GM20000 (cell line): ENCODE measurements around the gene PRKAR1B.

ENCODE experiments used
- DNase-seq: peaks from one replicate; pipeline ENCODE4 v3.0.0; 2012; ENCODE audit warnings: low spot score
- TF ChIP-seq, protein P1 (sequence below): IDR thresholded peaks from 2 replicates; pipeline ENCODE4 v1.5.1; 2012; ENCODE audit warnings: mild to moderate bottlenecking, control low read depth; ENCODE audit errors: extremely low read depth, missing control alignments

PRKAR1B gene

DNA sequence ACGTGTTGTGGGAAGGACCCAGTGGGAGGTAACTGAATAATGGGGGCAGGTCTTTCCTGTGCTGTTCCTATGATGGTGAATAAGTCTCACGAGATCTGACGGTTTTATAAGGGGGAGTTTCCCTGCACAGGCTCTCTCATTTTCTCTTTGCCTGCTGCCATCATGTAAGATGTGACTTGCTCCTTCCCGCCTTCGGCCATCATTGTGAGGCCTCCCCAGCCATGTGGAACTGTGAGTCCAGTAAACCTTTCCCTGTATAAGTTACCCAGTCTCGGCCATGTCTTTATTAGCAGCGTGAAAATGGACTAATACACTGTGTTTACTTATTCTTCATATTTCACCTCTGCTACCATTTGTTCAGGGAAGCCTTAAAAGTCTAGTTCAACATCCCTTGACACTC is 2.8 kb downstream of the PRKAR1B start:
- DNase-seq: no peak

DNA sequence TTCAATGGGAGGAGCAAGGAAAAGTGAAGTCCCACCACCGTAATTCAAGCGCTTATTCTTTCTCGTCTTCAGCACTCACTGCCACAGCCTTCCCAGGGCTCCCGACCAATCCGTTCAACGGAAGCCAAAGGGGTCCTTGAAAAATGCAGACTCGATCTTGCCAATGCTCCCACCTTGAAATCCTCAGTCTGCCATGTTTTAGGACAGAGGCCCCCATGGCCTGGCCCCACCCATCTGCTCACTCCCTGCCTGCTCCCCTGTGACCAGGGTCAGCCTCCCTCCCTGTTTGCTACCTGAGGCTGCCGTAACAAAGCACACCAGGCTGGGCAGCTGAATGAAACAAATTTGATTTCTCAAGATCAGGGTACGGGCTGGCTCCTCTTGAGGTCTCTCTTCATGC is 3.5 kb downstream of the PRKAR1B start:
- TF ChIP-seq, protein P1, sequence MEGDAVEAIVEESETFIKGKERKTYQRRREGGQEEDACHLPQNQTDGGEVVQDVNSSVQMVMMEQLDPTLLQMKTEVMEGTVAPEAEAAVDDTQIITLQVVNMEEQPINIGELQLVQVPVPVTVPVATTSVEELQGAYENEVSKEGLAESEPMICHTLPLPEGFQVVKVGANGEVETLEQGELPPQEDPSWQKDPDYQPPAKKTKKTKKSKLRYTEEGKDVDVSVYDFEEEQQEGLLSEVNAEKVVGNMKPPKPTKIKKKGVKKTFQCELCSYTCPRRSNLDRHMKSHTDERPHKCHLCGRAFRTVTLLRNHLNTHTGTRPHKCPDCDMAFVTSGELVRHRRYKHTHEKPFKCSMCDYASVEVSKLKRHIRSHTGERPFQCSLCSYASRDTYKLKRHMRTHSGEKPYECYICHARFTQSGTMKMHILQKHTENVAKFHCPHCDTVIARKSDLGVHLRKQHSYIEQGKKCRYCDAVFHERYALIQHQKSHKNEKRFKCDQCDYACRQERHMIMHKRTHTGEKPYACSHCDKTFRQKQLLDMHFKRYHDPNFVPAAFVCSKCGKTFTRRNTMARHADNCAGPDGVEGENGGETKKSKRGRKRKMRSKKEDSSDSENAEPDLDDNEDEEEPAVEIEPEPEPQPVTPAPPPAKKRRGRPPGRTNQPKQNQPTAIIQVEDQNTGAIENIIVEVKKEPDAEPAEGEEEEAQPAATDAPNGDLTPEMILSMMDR: no peak
- DNase-seq: no peak

More for the DNA sequence above, 2.8 kb downstream of the PRKAR1B start:
- TF ChIP-seq, protein P1: no peak

DNA sequence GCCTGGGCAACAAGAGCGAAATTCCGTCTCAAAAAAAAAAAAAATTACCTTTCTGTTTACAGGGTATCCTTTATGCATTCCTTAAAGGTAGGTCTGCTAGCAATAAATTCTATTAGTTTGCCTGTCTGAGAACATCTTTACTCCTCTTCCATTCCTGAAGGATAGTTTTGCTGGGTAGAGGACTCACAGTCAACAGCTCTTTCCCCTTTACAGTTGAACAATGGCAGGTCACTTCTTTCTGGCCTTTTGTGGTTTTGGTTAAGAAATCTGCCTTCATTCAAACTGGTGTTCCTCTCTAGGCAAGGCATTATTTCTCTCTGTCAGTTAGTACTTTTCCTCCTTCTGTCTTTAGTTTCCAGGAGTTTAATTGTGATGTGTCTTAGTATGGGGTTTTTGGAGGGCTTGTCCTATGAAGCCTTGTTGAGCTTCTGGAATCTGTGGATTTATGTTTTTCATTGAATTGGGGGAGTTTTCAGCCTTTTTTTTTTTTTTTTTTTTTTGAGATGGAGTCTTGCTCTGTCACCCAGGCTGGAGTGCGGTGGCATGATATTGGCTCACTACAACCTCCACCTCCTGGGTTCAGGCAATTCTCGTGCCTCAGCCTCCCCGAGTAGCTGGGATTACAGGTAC is 5.3 kb downstream of the PRKAR1B start:
- TF ChIP-seq, protein P1: no peak
- DNase-seq: no peak

DNA sequence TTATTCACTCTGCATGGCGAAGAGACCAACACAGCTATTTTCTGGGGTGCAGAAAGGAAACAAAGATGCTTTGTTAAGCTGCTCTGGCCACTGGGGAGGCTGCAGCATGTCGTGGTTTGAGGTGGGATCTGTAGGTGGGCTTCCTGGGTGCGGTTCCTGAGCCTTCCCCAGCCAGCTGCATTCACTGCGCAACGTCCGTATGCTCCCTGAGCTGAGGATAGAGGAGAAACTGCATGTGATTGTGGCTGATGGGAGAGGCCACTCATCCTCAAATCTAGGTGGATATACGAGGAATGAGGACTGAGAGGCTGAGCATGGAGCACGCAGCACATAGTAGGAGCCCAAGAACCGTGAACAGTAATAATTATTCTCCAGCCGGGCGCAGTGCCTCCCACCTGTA is 10.4 kb downstream of the PRKAR1B start:
- no peak for DNase-seq

DNA sequence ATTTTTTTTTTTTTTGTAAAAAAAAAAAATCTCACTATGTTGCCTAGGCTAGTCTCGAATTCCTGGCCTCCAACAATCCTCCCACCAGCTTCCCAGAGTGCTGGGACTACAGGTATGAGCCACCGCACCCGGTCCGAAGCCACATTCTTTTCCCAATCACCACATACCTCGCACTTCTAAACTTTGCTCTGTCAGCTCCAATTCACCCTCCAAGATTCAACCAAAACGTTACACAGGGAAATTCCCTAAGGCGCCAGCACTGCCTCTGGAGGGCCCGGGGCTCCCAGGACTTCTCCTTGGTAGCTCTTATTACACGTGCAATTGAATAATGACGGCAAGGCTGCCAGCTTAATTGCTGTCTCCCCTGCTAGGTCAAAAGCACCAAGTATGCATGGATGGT is 10.9 kb downstream of the PRKAR1B start:
- TF ChIP-seq, protein P1: no peak
- no peak for DNase-seq

More for the DNA sequence above, 10.4 kb downstream of the PRKAR1B start:
- TF ChIP-seq, protein P1: no peak

DNA sequence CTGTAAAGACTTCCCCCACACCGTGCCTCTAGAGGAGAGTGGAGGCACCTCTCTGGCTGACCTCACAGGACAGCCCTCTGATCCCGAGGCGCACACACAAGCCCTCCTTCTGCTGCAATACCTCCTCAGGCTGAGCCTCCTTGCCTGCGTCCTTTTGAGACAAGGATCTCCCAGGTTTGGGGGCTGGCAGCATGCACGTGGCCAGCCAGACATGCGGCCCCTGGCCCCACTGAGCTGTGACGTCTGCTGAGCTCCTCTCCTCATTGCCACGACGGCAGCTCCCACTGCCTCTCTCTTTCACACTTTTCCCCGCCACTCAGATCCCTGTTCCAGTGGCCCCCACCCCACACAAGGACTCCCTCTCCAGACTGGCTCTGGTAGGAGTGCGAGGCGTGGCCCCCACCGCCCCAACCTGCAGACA is 12.8 kb downstream of the PRKAR1B start:
- TF ChIP-seq, protein P1: no peak
- no peak for DNase-seq

DNA sequence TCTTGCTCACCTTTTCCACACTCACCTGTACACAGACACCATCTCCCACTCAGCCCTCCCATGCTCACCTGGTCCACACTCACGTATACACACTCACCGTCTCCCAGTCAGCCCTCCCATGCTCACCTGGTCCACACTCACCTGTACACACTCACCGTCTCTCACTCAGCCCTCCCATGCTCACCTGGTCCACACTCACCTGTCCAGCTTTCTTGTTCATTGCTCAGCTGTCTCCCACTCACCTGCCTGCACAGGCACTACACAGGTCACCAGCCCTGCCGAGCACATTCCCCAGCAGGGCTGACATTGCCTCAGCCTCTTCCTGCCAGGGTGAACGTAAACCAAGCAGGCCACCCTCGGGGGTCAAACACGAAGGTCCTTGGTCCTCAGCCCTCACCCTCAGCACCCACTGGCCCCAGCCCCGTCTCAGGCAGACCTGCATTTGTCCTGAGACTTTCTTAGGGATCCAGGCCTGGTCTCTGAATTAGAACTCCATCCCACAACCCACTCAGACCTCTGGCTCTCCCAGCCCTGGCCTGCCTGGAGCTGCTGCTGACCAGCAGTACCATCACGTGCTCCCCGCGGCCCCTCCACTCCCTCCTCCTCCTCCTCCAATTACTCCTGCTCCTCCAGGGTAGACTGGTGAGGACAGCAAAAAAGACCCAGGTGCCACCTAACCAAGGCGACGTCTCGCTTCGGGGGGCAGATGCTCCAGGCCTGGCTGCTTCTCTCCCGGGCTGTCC is 13.4 kb downstream of the PRKAR1B start:
- TF ChIP-seq, protein P1: no peak
- DNase-seq: no peak
